PC-3 (cell line): ENCODE measurements around the gene ATP1A2. TPM values are rescaled to one million over a fixed set of nuclear protein-coding genes. Genes with fewer than 3 reads are reported as not detected.

ENCODE experiments used
- ATAC-seq: fragments of 200-7000 bp; cut with Tn5 transposase; 2 replicates; pipeline ENCODE4 v1.9.1; 2020; ENCODE audit warnings: mild to moderate bottlenecking, moderate library complexity
- Bru-seq: library from RNA; stranded (reverse); fragments of 400-500 nt; gene quantifications from one replicate; lab custom pipeline; 2021; lab: Mats Ljungman, UMichigan
- BruChase-seq, 2 experiments: library from RNA; stranded (reverse); fragments of 400-500 nt; gene quantifications; one replicate each; lab custom pipeline; 2021; lab: Mats Ljungman, UMichigan
- BruUV-seq: library from RNA; stranded (reverse); fragments of 400-500 nt; replicated peaks from 2 replicates; lab custom pipeline; 2021; lab: Mats Ljungman, UMichigan
- CTCF ChIA-PET: fragments of 300-600 bp; sonication (Branson Sonifier 250); formaldehyde crosslinking; loops from one replicate; lab custom pipeline; 2022; ENCODE audit warnings: antibody characterized with exemption; lab: Charles Lee
- POLR2A ChIA-PET: fragments of 300-600 bp; sonication (Branson Sonifier 250); formaldehyde crosslinking; loops from one replicate; lab custom pipeline; 2022; ENCODE audit warnings: antibody characterized with exemption; ENCODE audit not compliant: unreplicated experiment; lab: Charles Lee
- DNase-seq: peaks from one replicate; pipeline ENCODE4 v3.0.0-alpha.2; 2015
- H2AFZ ChIP-seq: fragments of 300-600 bp; sonication (generic); 2 replicates; pipeline ENCODE4 v1.6.0; 2016; ENCODE audit warnings: antibody characterized with exemption, low read length
- H3F3A ChIP-seq: fragments of 300-600 bp; sonication (generic); one replicate; pipeline ENCODE4 v1.6.0; 2017; ENCODE audit warnings: antibody characterized with exemption, low read length, control low read depth, mild to moderate bottlenecking; ENCODE audit not compliant: unreplicated experiment
- H3K27ac ChIP-seq: fragments of 300-600 bp; sonication (generic); 2 replicates; pipeline ENCODE4 v1.5.1; 2016; ENCODE audit warnings: mild to moderate bottlenecking, low read length
- H3K27me3 ChIP-seq: fragments of 300-600 bp; sonication (generic); 2 replicates; pipeline ENCODE4 v1.6.1; 2016; ENCODE audit warnings: low read length, mixed read lengths
- H3K36me3 ChIP-seq: fragments of 300-600 bp; sonication (generic); 2 replicates; pipeline ENCODE4 v1.6.1; 2016; ENCODE audit warnings: low read depth, mixed run types, low read length, mixed read lengths
- H3K4me1 ChIP-seq: fragments of 300-600 bp; sonication (generic); 2 replicates; pipeline ENCODE4 v1.5.1; 2016; ENCODE audit warnings: low read length; ENCODE audit not compliant: insufficient read depth
- H3K4me2 ChIP-seq: fragments of 300-600 bp; sonication (generic); 2 replicates; pipeline ENCODE4 v1.6.0; 2016; ENCODE audit warnings: low read length
- H3K4me3 ChIP-seq: fragments of 300-600 bp; sonication (generic); 2 replicates; pipeline ENCODE4 v1.5.1; 2016; ENCODE audit warnings: mild to moderate bottlenecking, low read length, mixed read lengths
- H3K79me2 ChIP-seq: fragments of 300-600 bp; sonication (generic); 2 replicates; pipeline ENCODE4 v1.6.1; 2017; ENCODE audit warnings: low read length, mixed read lengths
- H3K9ac ChIP-seq: fragments of 300-600 bp; sonication (generic); 2 replicates; pipeline ENCODE4 v1.6.0; 2016; ENCODE audit warnings: mild to moderate bottlenecking, low read length
- H3K9me2 ChIP-seq: fragments of 300-600 bp; sonication (generic); replicated peaks from 2 replicates; pipeline ENCODE4 v1.6.1; 2016; ENCODE audit warnings: mixed run types, low read length, mixed read lengths
- H3K9me3 ChIP-seq: fragments of 300-600 bp; sonication (generic); 2 replicates; pipeline ENCODE4 v1.6.1; 2016; ENCODE audit warnings: low read length, mixed read lengths
- H4K20me1 ChIP-seq: fragments of 300-600 bp; sonication (generic); 2 replicates; pipeline ENCODE4 v1.6.1; 2016; ENCODE audit warnings: low read length, mixed read lengths
- EZH2 ChIP-seq: fragments of 300-600 bp; sonication (generic); IDR thresholded peaks from one replicate; pipeline ENCODE4 v1.6.1; 2017; ENCODE audit warnings: antibody characterized with exemption, mild to moderate bottlenecking, low read length; ENCODE audit not compliant: unreplicated experiment
- EZH2phosphoT487 ChIP-seq: fragments of 300-600 bp; sonication (generic); IDR thresholded peaks from 2 replicates; pipeline ENCODE4 v1.6.1; 2018; ENCODE audit warnings: mild to moderate bottlenecking, antibody characterized with exemption, low read length, borderline replicate concordance
- intact Hi-C: fragments of 100-400 bp; cut with micrococcal nuclease; formaldehyde crosslinking; loops from 2 replicates; pipeline ENCODE4 v1.9.0; 2023
- long read RNA-seq: library from polyadenylated mRNA; unstranded; transcript quantifications from one replicate; pipeline ENCODE4 v2.0.0, GENCODE V29; 2021; ENCODE audit not compliant: unreplicated experiment
- total RNA-seq: library from RNA; depleted of rRNA; stranded (reverse); fragments of >200 nt; gene quantifications from 2 replicates; pipeline ENCODE4 v1.2.3, GENCODE V29; 2014; rRNA removed
- TF ChIP-seq, protein P1 (sequence below): fragments of 300-600 bp; sonication (generic); conservative IDR thresholded peaks from 2 replicates; pipeline ENCODE4 v1.5.1; 2017; ENCODE audit warnings: antibody characterized with exemption, low read depth, mild to moderate bottlenecking, low read length

Gene ATP1A2
- total RNA-seq, result not detected in 2 replicates
- Bru-seq, nascent RNA, result percentile 9 among the genes with signal in this experiment
- percentile 6 among the genes with signal in this experiment for BruChase-seq, experiment 1, labeled RNA remaining after a 6-hour chase
- BruChase-seq, experiment 2, labeled RNA remaining after a 2-hour chase, result percentile 9 among the genes with signal in this experiment
- long read RNA-seq, result 0 reads

DNA sequence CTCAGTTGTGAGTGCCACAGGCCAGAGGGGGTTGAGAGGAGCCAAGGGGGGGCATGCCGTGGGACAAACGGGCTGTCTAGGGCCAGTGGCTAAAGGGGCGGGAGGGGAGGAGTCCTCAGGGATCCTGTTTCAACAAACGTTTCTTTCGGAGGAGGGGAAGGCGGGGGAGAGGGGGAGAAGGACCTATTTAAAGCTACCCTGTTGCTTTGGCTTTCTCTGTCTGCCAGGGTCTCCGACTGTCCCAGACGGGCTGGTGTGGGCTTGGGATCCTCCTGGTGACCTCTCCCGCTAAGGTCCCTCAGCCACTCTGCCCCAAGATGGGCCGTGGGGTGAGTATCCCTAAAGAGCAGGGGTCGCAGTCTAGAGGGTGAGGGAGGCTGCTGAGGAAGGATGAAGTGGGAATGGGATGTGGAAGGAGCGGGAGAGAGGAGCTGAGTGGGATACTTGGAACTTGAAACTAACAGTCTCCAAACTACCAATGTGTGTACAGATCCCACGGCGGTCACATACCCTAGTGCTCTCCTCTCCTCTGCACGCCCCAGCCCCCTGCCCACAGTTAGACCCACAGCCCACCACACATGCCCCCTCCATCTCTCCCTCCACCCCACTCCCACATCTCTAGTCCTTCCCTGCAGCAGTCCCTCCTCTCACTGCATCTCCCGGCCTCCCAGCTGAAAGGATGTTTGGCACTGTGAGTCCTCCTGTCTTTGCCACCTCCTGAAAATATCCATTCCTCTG lies at the start of gene ATP1A2:
TSS of gene ATP1A2 (plus strand) at position 215 of the 738 bp plus-strand sequence. CDS start at position 318, 103 bp downstream.
- no peak within 1 kb of the TSS for H3K4me2 ChIP-seq
- no peaks in the 10 kb centered on the region for H3K27me3 ChIP-seq
- POLR2A ChIA-PET, result no interaction called here
- H4K20me1 ChIP-seq, result no peaks in the 10 kb centered on the region
- no TSS peak for BruUV-seq
- no peaks in the 10 kb centered on the region for H3K4me1 ChIP-seq
- TF ChIP-seq, protein P1, sequence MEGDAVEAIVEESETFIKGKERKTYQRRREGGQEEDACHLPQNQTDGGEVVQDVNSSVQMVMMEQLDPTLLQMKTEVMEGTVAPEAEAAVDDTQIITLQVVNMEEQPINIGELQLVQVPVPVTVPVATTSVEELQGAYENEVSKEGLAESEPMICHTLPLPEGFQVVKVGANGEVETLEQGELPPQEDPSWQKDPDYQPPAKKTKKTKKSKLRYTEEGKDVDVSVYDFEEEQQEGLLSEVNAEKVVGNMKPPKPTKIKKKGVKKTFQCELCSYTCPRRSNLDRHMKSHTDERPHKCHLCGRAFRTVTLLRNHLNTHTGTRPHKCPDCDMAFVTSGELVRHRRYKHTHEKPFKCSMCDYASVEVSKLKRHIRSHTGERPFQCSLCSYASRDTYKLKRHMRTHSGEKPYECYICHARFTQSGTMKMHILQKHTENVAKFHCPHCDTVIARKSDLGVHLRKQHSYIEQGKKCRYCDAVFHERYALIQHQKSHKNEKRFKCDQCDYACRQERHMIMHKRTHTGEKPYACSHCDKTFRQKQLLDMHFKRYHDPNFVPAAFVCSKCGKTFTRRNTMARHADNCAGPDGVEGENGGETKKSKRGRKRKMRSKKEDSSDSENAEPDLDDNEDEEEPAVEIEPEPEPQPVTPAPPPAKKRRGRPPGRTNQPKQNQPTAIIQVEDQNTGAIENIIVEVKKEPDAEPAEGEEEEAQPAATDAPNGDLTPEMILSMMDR, result no peak
- TF ChIP-seq EZH2 (no peak), EZH2phosphoT487 (no peak)
- no peak within 1 kb of the TSS for H3K27ac ChIP-seq
- no peaks in the 10 kb centered on the region for H3K36me3 ChIP-seq
- no peak within 1 kb of the TSS for H2AFZ ChIP-seq
- no peaks in the 10 kb centered on the region for H3K79me2 ChIP-seq
- ATAC-seq (no peak), DNase-seq (no peak)
- H3K9me2 ChIP-seq, result no peaks in the 10 kb centered on the region
- H3K4me3 ChIP-seq, result no peak within 1 kb of the TSS
- intact Hi-C loops, result no loop called here
- CTCF ChIA-PET, result no interaction called here
- no peaks in the 10 kb centered on the region for H3K9me3 ChIP-seq
- H3K9ac ChIP-seq, result no peak within 1 kb of the TSS
- H3F3A ChIP-seq, result no peaks in the 10 kb centered on the region

DNA sequence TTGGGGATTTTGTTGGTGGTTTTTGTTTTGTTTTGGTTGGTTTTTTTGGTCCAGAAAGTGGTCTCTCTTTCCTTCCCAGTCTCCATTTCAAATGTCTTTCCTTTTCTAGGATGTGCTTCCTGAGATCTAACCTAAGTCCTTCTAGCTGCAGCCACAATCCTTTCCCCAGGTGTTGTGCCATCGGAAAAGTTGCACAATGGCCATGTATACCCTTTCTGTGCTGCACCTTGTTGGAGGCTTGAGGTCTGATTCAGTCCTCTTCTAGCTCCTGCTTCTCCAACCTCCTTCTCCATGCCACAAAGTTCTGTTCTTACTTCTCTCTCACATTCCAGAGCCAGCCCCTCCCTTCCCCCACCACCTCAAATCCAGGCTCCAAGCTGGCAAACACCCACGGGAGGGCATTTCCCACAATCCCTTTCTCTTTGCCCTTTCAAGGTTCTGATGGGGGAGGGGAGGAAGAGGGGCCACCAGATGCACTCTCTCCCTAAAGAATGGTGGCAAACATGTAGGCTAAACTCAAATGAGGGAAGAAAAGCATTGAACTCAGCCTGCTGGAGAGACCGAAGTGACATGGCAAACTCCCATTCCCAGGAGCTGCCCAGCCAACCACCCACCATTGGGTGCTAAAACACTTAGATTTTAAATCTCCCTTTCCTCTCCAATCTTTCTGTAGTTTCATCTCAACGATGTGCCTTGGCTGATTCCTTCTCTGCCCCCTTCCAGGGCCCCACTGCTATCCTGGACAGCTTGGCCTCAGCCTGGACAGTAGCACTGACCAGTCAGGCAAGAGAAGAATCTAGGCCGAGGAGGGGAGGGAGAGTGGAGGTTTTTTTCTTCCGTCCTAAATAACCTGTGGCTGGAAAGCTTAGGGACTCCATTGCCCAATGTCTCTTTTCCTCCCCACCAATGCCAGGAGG lies 48.5 kb upstream of the ATP1A2 start:
- Histone ChIP-seq H3K4me2 (no peak overlapping the region), H4K20me1 (no peaks in the 10 kb centered on the region), H3K9me3 (no peaks in the 10 kb centered on the region), H3K4me1 (0 out of 2 replicates have a peak, but pooled peaks cover 5% of the 10 kb centered on the region), H3F3A (no peaks in the 10 kb centered on the region), H3K9ac (no peak overlapping the region), H3K9me2 (no peaks in the 10 kb centered on the region), H2AFZ (no peak overlapping the region), H3K27me3 (peaks cover 77% of the 10 kb centered on the region), H3K27ac (no peak overlapping the region), H3K79me2 (no peaks in the 10 kb centered on the region), H3K36me3 (no peaks in the 10 kb centered on the region), H3K4me3 (no peak overlapping the region)
- no TSS peak for BruUV-seq
- DNase-seq, result no peak
- TF ChIP-seq EZH2phosphoT487, result no peak
- TF ChIP-seq, protein P1, result no peak
- TF ChIP-seq EZH2, result no peak
- intact Hi-C loops, result no loop called here
- ATAC-seq, result no peak
- ChIA-PET POLR2A (no interaction called here), CTCF (interaction anchor here (0.7 kb wide), 1 partner anchor 268 kb away, joined by 3 read pairs; no protein-coding TSS in a partner anchor)
